NCI-H187 treated with DMSO at 0.1 percent for 48 hours (cell line): ENCODE measurements around the gene CD37.
"Not testable (repeated sequence)": the region's sequence is repeated elsewhere in the genome, so short reads cannot be mapped to it uniquely, and the experiment has no call there.

Experiments
- DNase-seq: peaks from one replicate; lab custom pipeline; 2025; lab: John Stamatoyannopoulos, UW

Gene CD37

DNA sequence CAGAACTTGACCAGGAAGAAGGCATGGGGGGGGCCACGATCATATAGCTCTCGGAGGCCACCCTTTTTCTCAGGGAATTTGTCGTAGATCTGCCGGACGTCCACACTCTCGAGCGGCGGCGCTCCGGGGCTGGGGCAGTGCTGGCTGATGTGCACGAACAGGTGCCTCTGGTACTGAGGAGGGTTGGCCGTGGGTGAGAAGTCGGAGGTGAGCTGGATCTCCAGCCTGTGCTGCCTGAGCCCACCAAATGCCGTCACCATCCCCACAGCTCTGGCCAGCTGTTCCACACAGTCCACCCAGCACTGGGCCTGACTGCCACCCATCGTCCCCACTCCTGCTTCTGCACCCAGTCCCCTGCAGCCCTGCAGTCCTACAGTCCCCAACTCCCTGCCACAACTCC is 12.0 kb downstream of the CD37 start:
- no peak for DNase-seq

GRCh38 chr19:49347835-49348234 is 12.6 kb downstream of the CD37 start:
- no peak for DNase-seq

DNA sequence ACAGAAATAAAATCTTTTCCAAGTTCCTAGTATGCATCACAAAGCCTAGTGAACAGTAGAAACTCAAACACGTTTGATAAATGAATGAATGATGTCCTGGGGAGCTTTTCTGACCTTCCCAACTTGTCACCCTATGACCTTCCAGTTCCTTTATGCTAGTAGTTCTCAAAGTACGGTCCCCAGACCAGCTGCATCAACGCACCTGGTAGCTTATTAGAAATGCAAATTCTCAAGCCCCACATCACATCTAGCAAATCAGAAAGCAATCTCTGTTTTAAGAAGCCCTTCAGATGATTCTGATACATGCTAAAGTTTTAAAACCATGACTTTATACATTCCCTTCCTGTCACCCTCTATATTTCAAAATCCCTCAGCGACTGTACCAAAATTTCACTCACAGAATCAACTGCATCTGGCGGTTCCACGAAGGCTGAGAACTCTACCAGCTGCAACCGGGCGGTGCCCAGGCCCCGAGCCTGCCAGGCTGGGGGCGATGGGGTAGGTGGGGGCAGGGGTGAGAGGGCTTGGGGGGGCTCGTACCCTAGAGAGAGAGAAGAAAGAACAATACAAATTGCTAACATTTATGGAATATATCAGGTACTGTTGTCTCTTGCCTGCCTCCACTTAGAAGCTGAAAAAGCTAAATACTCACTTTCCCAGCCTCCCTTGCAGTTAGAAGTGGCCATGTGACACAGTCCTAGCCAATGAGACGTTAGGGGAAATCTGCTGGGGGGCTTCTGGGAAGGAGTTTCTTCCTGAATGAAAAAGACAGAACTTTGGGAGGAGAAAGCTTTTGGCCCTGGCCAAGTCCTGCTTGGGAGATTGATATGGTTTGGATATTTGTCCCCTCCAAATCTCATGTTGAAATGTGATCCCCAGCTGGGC is 13.3 kb downstream of the CD37 start:
- no peak for DNase-seq

DNA sequence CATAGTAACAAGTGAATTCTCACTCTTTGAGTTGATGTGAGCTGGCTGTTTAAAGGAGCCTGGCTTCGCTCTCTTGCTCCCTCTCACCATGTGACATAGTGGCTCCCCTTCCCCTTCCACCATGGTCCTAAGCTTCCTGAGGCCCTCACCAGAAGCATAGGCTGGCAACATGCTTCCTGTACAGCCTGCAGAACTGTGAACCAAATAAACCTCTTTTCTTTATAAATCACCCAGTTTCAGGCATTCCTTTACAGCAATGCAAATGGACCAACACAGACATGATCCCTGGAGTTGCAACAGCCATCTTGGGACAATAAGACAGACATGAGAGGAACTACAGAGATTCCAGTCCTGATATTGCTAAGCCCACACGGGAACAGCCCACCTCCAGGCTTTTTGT is 14.4 kb downstream of the CD37 start:
- no peak for DNase-seq

GRCh38 chr19:49355909-49356353 is 20.7 kb downstream of the CD37 start:
- no peak for DNase-seq

GRCh38 chr19:49356382-49356781 is 21.2 kb downstream of the CD37 start:
- no peak for DNase-seq

- DNase-seq, result no peak
Measured at GRCh38 chr19:49357186-49357585, 22.0 kb downstream of the CD37 start.

GRCh38 chr19:49359851-49360820 is 24.9 kb downstream of the CD37 start:
- DNase-seq, result no peak

GRCh38 chr19:49361438-49362047 is 26.3 kb downstream of the CD37 start:
- DNase-seq, result no peak

DNA sequence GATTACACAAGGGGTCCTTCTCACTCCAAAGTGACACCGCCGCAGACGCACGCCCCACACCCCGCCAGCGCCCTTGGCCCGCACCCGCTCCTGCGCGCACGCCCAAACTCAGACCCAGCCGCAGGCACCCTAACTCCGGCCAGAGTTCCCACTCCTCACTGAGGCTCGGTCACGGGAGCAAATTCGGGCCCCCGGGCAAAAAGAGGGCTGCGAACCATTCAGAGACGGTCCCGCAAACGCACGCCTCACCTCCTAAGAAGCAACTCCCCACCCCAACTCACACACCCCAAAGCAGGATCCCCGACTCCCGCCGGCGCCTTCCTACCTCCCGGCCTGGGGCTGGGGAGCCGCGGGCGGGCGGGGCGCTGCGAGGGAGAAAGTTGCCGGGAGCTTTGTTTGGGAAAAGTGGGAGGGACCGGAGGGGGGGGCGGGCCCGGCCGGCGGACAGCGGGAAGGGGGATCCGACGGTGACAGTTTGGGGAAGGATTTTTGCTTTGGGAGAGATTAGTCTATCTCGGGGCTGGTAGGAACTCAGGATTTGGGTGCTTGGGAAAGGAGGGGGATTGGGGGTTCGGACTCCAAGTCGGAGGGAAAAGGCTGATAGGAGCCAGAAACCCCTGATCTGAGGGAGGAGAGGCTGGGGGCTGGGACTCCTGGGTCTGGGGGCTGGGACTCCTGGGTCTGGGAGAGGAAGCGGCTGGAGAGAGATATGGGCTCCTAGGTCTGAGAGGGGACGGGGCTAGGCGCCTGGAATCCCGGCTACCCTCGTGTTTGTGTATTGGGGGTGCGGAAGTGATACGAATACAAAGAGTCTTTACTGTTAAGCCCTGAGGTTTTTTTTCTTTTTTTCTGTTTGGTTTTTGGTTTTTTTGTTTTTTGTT is 27.1 kb downstream of the CD37 start, which contains the start of gene TEAD2:
TSS of gene TEAD2 (minus strand) at position 369 of the 881 bp plus-strand sequence. CDS start 2,341 bp downstream, outside the sequence.
- no peak for DNase-seq

- DNase-seq, result no peak
Measured at GRCh38 chr19:49362929-49363267, 27.7 kb downstream of the CD37 start.

DNA sequence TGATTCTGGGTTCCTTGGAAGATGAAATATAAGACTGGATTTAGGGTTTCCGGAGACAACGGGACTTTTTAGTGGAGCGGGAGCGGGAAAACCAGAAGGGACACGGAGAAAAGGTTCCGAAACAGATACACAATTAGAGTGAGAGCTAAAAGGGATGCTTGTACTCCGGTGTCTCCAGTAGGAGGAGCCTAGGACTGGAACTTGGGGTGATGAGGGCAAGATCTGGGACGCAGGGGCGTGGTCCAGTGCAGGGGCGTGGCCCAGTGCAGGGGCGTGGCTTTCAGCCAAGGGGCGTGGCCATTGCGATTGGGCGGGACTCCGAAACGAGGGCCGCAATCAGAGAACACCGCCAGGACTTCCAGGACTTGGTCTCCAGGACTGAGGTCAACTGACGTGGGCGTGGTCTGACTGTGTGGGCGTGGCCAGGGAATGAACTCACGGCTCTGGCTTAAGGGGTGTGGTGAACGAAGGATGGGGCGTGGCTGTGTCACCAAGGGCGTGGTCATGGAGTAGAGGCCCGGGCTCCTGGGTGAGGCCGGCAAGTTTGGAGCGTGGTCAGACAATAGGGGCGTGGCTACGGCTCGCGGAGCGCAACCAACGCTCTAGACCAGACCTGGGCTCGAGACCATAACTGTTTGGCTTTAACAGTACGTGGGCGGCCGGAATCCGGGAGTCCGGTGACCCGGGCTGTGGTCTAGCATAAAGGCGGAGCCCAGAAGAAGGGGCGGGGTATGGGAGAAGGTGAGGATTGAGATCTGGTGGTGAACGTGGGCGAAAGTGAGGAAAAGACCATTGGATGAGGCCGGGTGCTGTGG is 28.3 kb downstream of the CD37 start, which contains the start of gene DKKL1:
TSS of gene DKKL1 (plus strand) at position 610 of the 815 bp plus-strand sequence. CDS start at position 732, 122 bp downstream.
- DNase-seq, result no peak

- DNase-seq, result no peak
Measured at GRCh38 chr19:49364083-49364737, 29.0 kb downstream of the CD37 start.

- DNase-seq, result no peak
Measured at GRCh38 chr19:49366110-49366509, 30.9 kb downstream of the CD37 start.

GRCh38 chr19:49368711-49369358 is 33.6 kb downstream of the CD37 start:
- DNase-seq, result no peak

GRCh38 chr19:49371184-49371583 is 36.0 kb downstream of the CD37 start:
- no peak for DNase-seq

GRCh38 chr19:49373174-49373573 is 38.0 kb downstream of the CD37 start:
- DNase-seq, result not testable (repeated sequence)

DNA sequence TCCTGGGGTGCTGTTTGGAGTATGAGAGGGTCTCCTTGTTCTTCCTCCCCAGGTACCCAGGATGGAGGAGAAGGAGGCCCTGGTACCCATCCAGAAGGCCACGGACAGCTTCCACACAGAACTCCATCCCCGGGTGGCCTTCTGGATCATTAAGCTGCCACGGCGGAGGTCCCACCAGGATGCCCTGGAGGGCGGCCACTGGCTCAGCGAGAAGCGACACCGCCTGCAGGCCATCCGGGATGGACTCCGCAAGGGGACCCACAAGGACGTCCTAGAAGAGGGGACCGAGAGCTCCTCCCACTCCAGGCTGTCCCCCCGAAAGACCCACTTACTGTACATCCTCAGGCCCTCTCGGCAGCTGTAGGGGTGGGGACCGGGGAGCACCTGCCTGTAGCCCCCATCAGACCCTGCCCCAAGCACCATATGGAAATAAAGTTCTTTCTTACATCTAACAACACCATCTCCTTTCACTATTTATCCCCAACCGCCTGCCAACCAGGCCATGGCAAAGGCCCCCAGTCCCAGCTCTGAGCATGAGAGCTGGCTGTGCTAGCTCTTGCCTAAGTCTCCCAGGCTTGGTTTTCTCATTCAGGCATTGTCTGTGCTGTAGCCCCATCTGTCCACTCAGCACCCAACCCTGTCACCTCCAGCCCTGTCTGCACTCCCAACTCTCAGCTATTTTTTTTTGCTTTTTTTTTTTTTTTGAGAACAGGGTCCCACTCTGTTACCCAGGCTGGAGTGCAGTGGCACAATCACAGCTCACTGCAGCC is 39.6 kb downstream of the CD37 start:
- no peak for DNase-seq
